Measurements from ENCODE around the gene DYSF. TPM values are rescaled to one million over a fixed set of nuclear protein-coding genes. Genes with fewer than 3 reads are reported as not detected.
A peak's percentile ranks its signal among the peaks of the same experiment; 100 is the strongest.

DYSF gene
- total RNA-seq, 1 experiment from 2014 or later: 5.5 TPM

DNA sequence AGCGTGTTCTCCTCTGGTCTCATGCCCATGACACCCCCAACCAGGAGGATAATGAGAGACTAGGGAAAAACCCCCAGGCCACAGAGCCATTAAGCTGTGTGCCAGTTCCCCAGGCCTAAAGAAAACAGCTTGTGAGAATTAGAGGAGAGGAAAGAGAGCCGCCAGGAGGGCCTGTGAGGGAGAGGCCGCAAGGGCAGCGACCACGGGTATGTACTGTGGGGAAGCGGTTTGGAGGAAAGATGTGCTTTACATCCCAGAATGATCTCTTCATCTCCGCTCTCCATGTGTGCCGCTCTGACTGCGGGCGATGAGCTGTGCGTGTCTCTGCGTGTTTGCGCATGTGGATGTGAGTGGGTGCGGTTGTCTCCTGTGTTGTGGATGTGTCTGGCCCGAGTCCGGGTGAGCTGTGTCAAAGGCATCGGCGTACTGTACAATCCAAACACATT, 82.9 kb downstream of the DYSF start:
- no peaks in the 10 kb centered on the region; the same call in 1 of the 2 replicates for H3K4me1 ChIP-seq (ENCODE audit: insufficient read depth, low read length)
- H2BK12ac ChIP-seq (ENCODE audit: insufficient read length, low read depth, low read length): no peak overlapping the region
- no peak overlapping the region for H3K9ac ChIP-seq (ENCODE audit: extremely low read depth, insufficient read length, low read length)
- no peak overlapping the region for H2BK5ac ChIP-seq (ENCODE audit: insufficient read length, low read length)
- H3K14ac ChIP-seq (ENCODE audit: insufficient read depth, low read length): no peak overlapping the region
- Mint-ChIP-seq H3K27ac (no peak overlapping the region), H3K4me3 (no peak overlapping the region), H3K27me3 (ENCODE audit: low read depth) (no peaks in the 10 kb centered on the region), H3K4me1 (peaks cover 2 to 3% of the 10 kb centered on the region in 2 experiments; a peak in 1 of 4 replicates), H3K9me3 (no peaks in the 10 kb centered on the region), H3K36me3 (ENCODE audit: insufficient read depth in 1 of 3, low read depth in 3 of 3) (peaks cover 0 to 2% (median 0%) of the 10 kb centered on the region in 3 experiments; a peak in 2 of 7 replicates)
- no CpG with 5 or more reads among the region's 18 CpGs for WGBS (ENCODE audit: extremely low coverage, insufficient read length, low lambda C conversion rate)
- no peaks in the 10 kb centered on the region for H3K79me1 ChIP-seq (ENCODE audit: insufficient read depth, low read depth, low read length, poor library complexity, severe bottlenecking)
- H3T11ph ChIP-seq (ENCODE audit: low read length): no peak overlapping the region
- no peak overlapping the region for H3K18ac ChIP-seq (ENCODE audit: insufficient read length, low read depth, low read length)
- no peaks in the 10 kb centered on the region for H4K20me1 ChIP-seq (ENCODE audit: control insufficient read depth, insufficient read depth, insufficient read length)
- no peaks in the 10 kb centered on the region for H3K9me3 ChIP-seq (ENCODE audit: control insufficient read depth, low read depth, low read length)
- H4K91ac ChIP-seq (ENCODE audit: insufficient read length, low read depth, low read length): no peak overlapping the region
- no peak overlapping the region for H3K4ac ChIP-seq (ENCODE audit: low read depth, low read length)
- no peak overlapping the region for H4K8ac ChIP-seq (replicated peaks; ENCODE audit: insufficient read length, low read depth, low read length)
- no peak for TF ChIP-seq CTCF (conservative IDR thresholded peaks at IDR 0.05)
- H3K27ac ChIP-seq (ENCODE audit: insufficient read length, low read depth, low read length): no peak overlapping the region
- H3K23ac ChIP-seq (ENCODE audit: insufficient read length, low read depth, low read length): no peak overlapping the region
- no peaks in the 10 kb centered on the region for H3K23me2 ChIP-seq (ENCODE audit: insufficient read length, low read depth, low read length, poor library complexity, severe bottlenecking)
- H4K5ac ChIP-seq (ENCODE audit: insufficient read length, low read depth, low read length): no peak overlapping the region
- H2AK5ac ChIP-seq (ENCODE audit: insufficient read length, low read length): no peak overlapping the region
- H3K79me2 ChIP-seq (ENCODE audit: insufficient read depth, low read length): no peaks in the 10 kb centered on the region
- no peaks in the 10 kb centered on the region for H3K27me3 ChIP-seq (ENCODE audit: insufficient read depth, low read length)
- peak; percentile 20 for DNase-seq
- H2BK120ac ChIP-seq (ENCODE audit: low read depth, low read length, poor library complexity, severe bottlenecking): no peak overlapping the region
- no peak overlapping the region for H2BK20ac ChIP-seq (ENCODE audit: low read depth, low read length, poor library complexity, severe bottlenecking)
- no peak overlapping the region for H3K56ac ChIP-seq (ENCODE audit: insufficient read length, low read depth, low read length)
- no peak overlapping the region for H2AFZ ChIP-seq (ENCODE audit: low read length)
- no peak overlapping the region for H3K4me2 ChIP-seq (ENCODE audit: insufficient read depth, insufficient read length, low read length)
- no peak overlapping the region for H2BK15ac ChIP-seq (ENCODE audit: low read depth, low read length)

Data from H9 (cell line).